H1 (cell line): ENCODE data around the gene TMEM18. TPM values are rescaled to one million over a fixed set of nuclear protein-coding genes. Genes with fewer than 3 reads are reported as not detected.

Experiments used
- CTCF ChIA-PET: fragments of 300-600 bp; sonication (Branson Sonifier 250); formaldehyde crosslinking; loops from one replicate; lab custom pipeline; 2021; ENCODE audit not compliant: partially characterized antibody; lab: Charles Lee
- POLR2A ChIA-PET: fragments of 300-600 bp; sonication (Branson Sonifier 250); formaldehyde crosslinking; loops from one replicate; lab custom pipeline; 2021; ENCODE audit warnings: inconsistent platforms; ENCODE audit not compliant: partially characterized antibody; lab: Charles Lee
- DNase-seq, 2 experiments: peaks; one replicate each; pipeline versions ENCODE4 v3.0.0 to v3.0.0-alpha.2; 2010 to 2022; ENCODE audit warnings: low spot score in 2 of 2, low read depth in 1 of 2, mixed read lengths in 1 of 2
- FAIRE-seq: peaks from 2 replicates; lab custom pipeline; 2011; peaks lifted over from hg19 to GRCh38; lab: Jason Lieb, UNC
- H2AFZ ChIP-seq: 2 replicates; pipeline ENCODE4 v1.8.1; 2012; ENCODE audit warnings: low read length, inconsistent platforms
- H2AK5ac ChIP-seq: 2 replicates; pipeline ENCODE4 v1.6.1; 2013; ENCODE audit warnings: low read depth, low read length
- H2BK120ac ChIP-seq: replicated peaks from 2 replicates; pipeline ENCODE3; 2013; ENCODE audit warnings: low read depth, low read length, inconsistent platforms
- H2BK12ac ChIP-seq: 2 replicates; pipeline ENCODE4 v1.6.1; 2013; ENCODE audit warnings: low read depth, low read length
- H2BK15ac ChIP-seq: 2 replicates; pipeline ENCODE4 v1.6.1; 2013; ENCODE audit warnings: low read length
- H2BK20ac ChIP-seq: 2 replicates; pipeline ENCODE4 v1.6.1; 2013; ENCODE audit warnings: low read length
- H2BK5ac ChIP-seq: 2 replicates; pipeline ENCODE4 v1.6.1; 2013; ENCODE audit warnings: low read depth, low read length
- H3K14ac ChIP-seq: 2 replicates; pipeline ENCODE4 v1.6.1; 2013; ENCODE audit warnings: inconsistent platforms; ENCODE audit not compliant: insufficient read length
- H3K18ac ChIP-seq: 2 replicates; pipeline ENCODE4 v1.6.1; 2013; ENCODE audit warnings: low read length; ENCODE audit errors: extremely low read depth
- H3K23ac ChIP-seq: 2 replicates; pipeline ENCODE4 v1.6.1; 2013; ENCODE audit warnings: inconsistent platforms; ENCODE audit not compliant: insufficient read length
- H3K23me2 ChIP-seq: 2 replicates; pipeline ENCODE4 v1.6.1; 2013; ENCODE audit warnings: low read depth, low read length
- H3K27ac ChIP-seq: 2 replicates; pipeline ENCODE4 v1.6.1; 2011; ENCODE audit warnings: low read depth, low read length, inconsistent platforms
- H3K27me3 ChIP-seq, 4 experiments: replicated peaks in 1 of 4; 1 replicate in 1 of 4; 2 replicates in 3 of 4; pipeline versions ENCODE4 v1.6.1 to v1.8.1; 2011 to 2013; ENCODE audit warnings: low read length in 3 of 4, mild to moderate bottlenecking in 3 of 4, inconsistent platforms in 2 of 4, mixed read lengths in 2 of 4, moderate library complexity in 1 of 4; ENCODE audit not compliant: control insufficient read depth in 3 of 4, insufficient read depth in 3 of 4; ENCODE audit errors: extremely low read depth in 1 of 4
- H3K36me3 ChIP-seq, 4 experiments: 2 replicates each; pipeline versions ENCODE4 v1.6.1 to v1.8.1; 2011 to 2013; ENCODE audit warnings: mild to moderate bottlenecking in 4 of 4, low read length in 3 of 4, moderate library complexity in 2 of 4, control low read depth in 1 of 4, inconsistent platforms in 1 of 4; ENCODE audit not compliant: insufficient read depth in 4 of 4, control insufficient read depth in 2 of 4
- H3K4ac ChIP-seq: replicated peaks from 2 replicates; pipeline ENCODE3; 2013; ENCODE audit warnings: low read length, low read depth, mixed read lengths, inconsistent platforms; ENCODE audit not compliant: insufficient read length
- H3K4me1 ChIP-seq, 4 experiments: replicated peaks in 1 of 4; 1 replicate in 1 of 4; 2 replicates in 3 of 4; pipeline versions ENCODE4 v1.6.1 to v1.8.1; 2011 to 2013; ENCODE audit warnings: low read length in 3 of 4, inconsistent platforms in 2 of 4, mixed read lengths in 1 of 4; ENCODE audit not compliant: insufficient read depth in 4 of 4, control insufficient read depth in 3 of 4
- H3K4me2 ChIP-seq, 2 experiments: 2 replicates each; pipeline versions ENCODE4 v1.6.1 to v1.8.1; 2011 to 2013; ENCODE audit warnings: low read depth in 2 of 2, low read length in 2 of 2, control low read depth in 1 of 2, inconsistent platforms in 1 of 2, mild to moderate bottlenecking in 1 of 2; ENCODE audit not compliant: insufficient read depth in 1 of 2
- H3K4me3 ChIP-seq, 4 experiments: fragments of 200-600, 300-600 bp in 1 of 4; sonication (generic), shearing (Covaris generic), sonication (Bioruptor Twin) in 1 of 4; 2 replicates each; pipeline versions ENCODE4 v1.5.1 to v1.8.1; 2011 to 2016; ENCODE audit warnings: low read length in 4 of 4, low read depth in 3 of 4, control low read depth in 2 of 4, inconsistent platforms in 2 of 4, mild to moderate bottlenecking in 2 of 4, mixed read lengths in 1 of 4, moderate library complexity in 1 of 4; ENCODE audit not compliant: insufficient read depth in 2 of 4; ENCODE audit errors: extremely low read depth in 1 of 4
- H3K56ac ChIP-seq: replicated peaks from 2 replicates; pipeline ENCODE3; 2013; ENCODE audit warnings: low read depth, mild to moderate bottlenecking, mixed read lengths, low read length, inconsistent platforms; ENCODE audit not compliant: insufficient read length
- H3K79me1 ChIP-seq: 2 replicates; pipeline ENCODE4 v1.6.1; 2013; ENCODE audit warnings: low read depth, low read length, control low read depth
- H3K79me2 ChIP-seq, 2 experiments: 2 replicates each; pipeline versions ENCODE4 v1.6.1 to v1.8.1; 2012 to 2013; ENCODE audit warnings: low read length in 2 of 2, mild to moderate bottlenecking in 2 of 2, inconsistent platforms in 1 of 2; ENCODE audit not compliant: insufficient read depth in 2 of 2, control insufficient read depth in 1 of 2
- H3K9ac ChIP-seq, 4 experiments: replicated peaks in 1 of 4; 1 replicate in 1 of 4; 2 replicates in 3 of 4; pipeline versions ENCODE4 v1.6.1 to v1.8.1; 2011 to 2013; ENCODE audit warnings: low read depth in 3 of 4, low read length in 3 of 4, control low read depth in 2 of 4, mild to moderate bottlenecking in 2 of 4, moderate library complexity in 2 of 4, inconsistent platforms in 1 of 4; ENCODE audit errors: extremely low read depth in 1 of 4
- H3K9me3 ChIP-seq, 2 experiments: 2 replicates each; pipeline versions ENCODE4 v1.6.1 to v1.8.1; 2012 to 2013; ENCODE audit warnings: mild to moderate bottlenecking in 2 of 2, moderate library complexity in 2 of 2, control low read depth in 1 of 2, inconsistent platforms in 1 of 2, low read depth in 1 of 2, low read length in 1 of 2, mixed read lengths in 1 of 2; ENCODE audit not compliant: insufficient read depth in 2 of 2
- H4K20me1 ChIP-seq, 2 experiments: replicated peaks in 1 of 2; 2 replicates each; pipeline versions ENCODE3 to v1.8.1; 2011 to 2013; ENCODE audit warnings: inconsistent platforms in 2 of 2, low read length in 2 of 2, mild to moderate bottlenecking in 1 of 2; ENCODE audit not compliant: insufficient read depth in 2 of 2, control insufficient read depth in 1 of 2
- H4K5ac ChIP-seq: 2 replicates; pipeline ENCODE4 v1.6.1; 2013; ENCODE audit warnings: low read length, low read depth, mixed read lengths, inconsistent platforms; ENCODE audit not compliant: insufficient read length
- H4K8ac ChIP-seq: 2 replicates; pipeline ENCODE4 v1.8.0; 2013; ENCODE audit warnings: mild to moderate bottlenecking, moderate library complexity, low read length, inconsistent platforms; ENCODE audit not compliant: insufficient read depth; ENCODE audit errors: extremely low read depth
- H4K91ac ChIP-seq: replicated peaks from 2 replicates; pipeline ENCODE3; 2013; ENCODE audit warnings: low read length, mixed read lengths, inconsistent platforms; ENCODE audit not compliant: insufficient read length
- ASH2L ChIP-seq: fragments of 200-600, 300-600 bp; sonication (generic); IDR thresholded peaks from one replicate; pipeline ENCODE4 v1.7.1; 2017; ENCODE audit warnings: low read length
- BCL11A ChIP-seq, 2 experiments: IDR thresholded peaks; one replicate each; pipeline ENCODE4 v1.6.1; 2011; ENCODE audit warnings: low read depth in 2 of 2, low read length in 2 of 2, mild to moderate bottlenecking in 2 of 2
- CTCF ChIP-seq, 3 experiments: IDR thresholded peaks; 1 replicate in 2 of 3; 2 replicates in 1 of 3; pipeline versions ENCODE4 v1.5.1 to v1.6.1; 2011; ENCODE audit warnings: low read length in 3 of 3, mild to moderate bottlenecking in 3 of 3, inconsistent platforms in 2 of 3, low read depth in 1 of 3, moderate library complexity in 1 of 3; ENCODE audit not compliant: insufficient read depth in 1 of 3; ENCODE audit errors: control extremely low read depth in 1 of 3
- EP300 ChIP-seq, 2 experiments: IDR thresholded peaks; 1 replicate in 1 of 2; 2 replicates in 1 of 2; pipeline ENCODE4 v1.6.1; 2011 to 2012; ENCODE audit warnings: low read depth in 2 of 2, low read length in 2 of 2, mild to moderate bottlenecking in 2 of 2, borderline replicate concordance in 1 of 2, inconsistent platforms in 1 of 2, moderate library complexity in 1 of 2
- JUN ChIP-seq: IDR thresholded peaks from 2 replicates; pipeline ENCODE4 v1.6.1; 2011; ENCODE audit warnings: low read depth, mild to moderate bottlenecking, improper control_type of control experiment, low read length
- JUND ChIP-seq: IDR thresholded peaks from 2 replicates; pipeline ENCODE4 v1.6.1; 2011; ENCODE audit warnings: mild to moderate bottlenecking, improper control_type of control experiment, low read length
- SP4 ChIP-seq: IDR thresholded peaks from 2 replicates; pipeline ENCODE4 v1.6.1; 2012; ENCODE audit warnings: low read length, inconsistent platforms
- USF2 ChIP-seq: IDR thresholded peaks from 2 replicates; pipeline ENCODE4 v1.6.1; 2011; ENCODE audit warnings: low read length, improper control_type of control experiment
- whole genome bisulfite sequencing, 2 experiments: shearing (Covaris generic) in 1 of 2; methylation state at CpG; one replicate each; pipeline versions ENCODE4 v1.1.6 to v1.1.7; 2013 to 2015; ENCODE audit warnings: low lambda C conversion rate in 2 of 2, mixed read lengths in 2 of 2, inconsistent platforms in 1 of 2, low coverage in 1 of 2, missing lambda C conversion rate in 1 of 2; ENCODE audit not compliant: insufficient replicate concordance in 2 of 2, insufficient coverage in 1 of 2, insufficient read length in 1 of 2; ENCODE audit errors: extremely low coverage in 1 of 2, missing lambda C conversion rate in 1 of 2; 5-methylcytosine and 5-hydroxymethylcytosine counted together
- polyA plus RNA-seq, 7 experiments: library from polyadenylated mRNA; depleted of rRNA in 3 of 7; stranded (reverse) in 5 of 7; unstranded in 2 of 7; fragments of >200 nt in 5 of 7; fragments of 200-250 nt in 2 of 7; gene quantifications; 1 replicate in 5 of 7; 2 replicates in 1 of 7; 4 replicates in 1 of 7; pipeline versions ENCODE4 v1.2.1 to v1.2.3, GENCODE V29; 2011 to 2013; ENCODE audit warnings: missing spikeins in 2 of 7, mixed read lengths in 2 of 7
- total RNA-seq: library from RNA; stranded (reverse); fragmentation: NEBNext Ultra II Directional; extraction: Animal tissue kit (Norgen Biotek cat#: 25700); gene quantifications from 2 replicates; pipeline ENCODE4 v1.2.1, GENCODE V29; 2021

TMEM18 gene
- total and polyA plus RNA-seq, 2 of the 8 experiments (the other 6 are each of a cell fraction or from before 2014, with no cell fraction given) = 22.4 to 27.1 TPM

- Histone ChIP-seq H3K14ac (no peak overlapping the region), H3K18ac (no peak overlapping the region), H2BK120ac (no peak overlapping the region), H3K27me3 (no peaks in the 10 kb centered on the region), H3K4ac (no peak overlapping the region), H2AK5ac (no peak overlapping the region), H2BK20ac (no peak overlapping the region), H4K8ac (no peak overlapping the region), H3K56ac (no peak overlapping the region), H3K9me3 (no peaks in the 10 kb centered on the region), H3K27ac (no peak overlapping the region), H3K4me1 (peaks cover 2 to 14% (median 8%) of the 10 kb centered on the region in 4 experiments), H4K20me1 (peaks cover 12 to 15% of the 10 kb centered on the region in 2 experiments), H4K91ac (no peak overlapping the region), H2BK12ac (no peak overlapping the region), H2BK5ac (no peak overlapping the region), H3K4me2 (no peak overlapping the region), H2BK15ac (no peak overlapping the region), H3K79me2 (peaks cover 0 to 32% of the 10 kb centered on the region in 2 experiments; a peak in 2 of 4 replicates), H3K9ac (no peak overlapping the region; a peak in 1 of 7 replicates), H3K79me1 (peaks cover 14% of the 10 kb centered on the region), H3K4me3 (no peak overlapping the region), H4K5ac (no peak overlapping the region), H3K23ac (no peak overlapping the region), H3K36me3 (peaks cover 0 to 13% (median 4%) of the 10 kb centered on the region in 4 experiments; a peak in 5 of 8 replicates), H3K23me2 (peaks cover 2% of the 10 kb centered on the region; the same call in 1 of the 2 replicates), H2AFZ (no peak overlapping the region)
- no peak for FAIRE-seq
- no peak for DNase-seq
- WGBS, 2 experiments = 86% methylated on average over 9 of the region's 9 CpGs; no CpG with 5 or more reads in 1 of the 2 experiments
- ChIA-PET CTCF (interaction anchor here (0.6 to 1.2 kb wide), 5 partner anchors 8 to 462 kb away, joined by 3 to 4 read pairs (median 3); no protein-coding TSS in a partner anchor), POLR2A (interaction anchor here (0.6 to 1.4 kb wide), 3 partner anchors 9 to 316 kb away, joined by 3 to 4 read pairs (median 3); no protein-coding TSS in a partner anchor)
- TF ChIP-seq EP300 (IDR thresholded peaks at IDR 0.05; ENCODE audit: borderline replicate concordance in 1 of 2, low read depth in 2 of 2, low read length in 2 of 2) (no peak), SP4 (no peak), JUND (no peak), USF2 (no peak), CTCF (IDR thresholded peaks at IDR 0.05; ENCODE audit: control extremely low read depth in 1 of 3, insufficient read depth in 1 of 3, low read depth in 1 of 3, low read length in 3 of 3) (no peak), BCL11A (IDR thresholded peaks at IDR 0.05; ENCODE audit: low read depth in 2 of 2, low read length in 2 of 2) (no peak), JUN (no peak), ASH2L (no peak)
Measured at GRCh38 chr2:674321-674985, 2.8 kb downstream of the TMEM18 start.
